ENCODE results near the gene OPCML.

The OPCML gene

DNA sequence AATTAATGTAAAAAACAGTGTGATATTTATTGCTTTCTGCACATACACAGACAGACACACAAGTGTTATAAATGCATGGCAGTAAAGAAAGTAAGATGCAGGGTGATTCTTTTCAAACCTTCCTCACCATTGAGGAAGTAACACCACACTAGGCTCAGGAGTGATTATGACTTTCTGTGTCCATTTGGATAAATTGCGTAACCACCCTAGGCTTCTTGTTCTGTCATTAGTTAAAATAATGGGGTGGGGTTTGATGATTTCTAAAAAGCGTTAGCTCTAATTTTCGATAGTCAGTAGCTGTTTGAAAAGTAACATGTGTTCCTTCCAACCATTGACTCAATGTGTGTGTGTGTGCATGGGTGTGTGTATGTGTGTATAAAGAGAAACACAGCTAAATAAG, 1081.7 kb downstream of the OPCML start:
- peaks cover 42% of the 10 kb centered on the region for H3K4me1 Mint-ChIP-seq
- H3K27ac Mint-ChIP-seq, result no peak overlapping the region
- peaks cover 9% of the 10 kb centered on the region for H3K27me3 Mint-ChIP-seq (ENCODE audit: low read depth, poor library complexity)
- TF ChIP-seq, protein P1, sequence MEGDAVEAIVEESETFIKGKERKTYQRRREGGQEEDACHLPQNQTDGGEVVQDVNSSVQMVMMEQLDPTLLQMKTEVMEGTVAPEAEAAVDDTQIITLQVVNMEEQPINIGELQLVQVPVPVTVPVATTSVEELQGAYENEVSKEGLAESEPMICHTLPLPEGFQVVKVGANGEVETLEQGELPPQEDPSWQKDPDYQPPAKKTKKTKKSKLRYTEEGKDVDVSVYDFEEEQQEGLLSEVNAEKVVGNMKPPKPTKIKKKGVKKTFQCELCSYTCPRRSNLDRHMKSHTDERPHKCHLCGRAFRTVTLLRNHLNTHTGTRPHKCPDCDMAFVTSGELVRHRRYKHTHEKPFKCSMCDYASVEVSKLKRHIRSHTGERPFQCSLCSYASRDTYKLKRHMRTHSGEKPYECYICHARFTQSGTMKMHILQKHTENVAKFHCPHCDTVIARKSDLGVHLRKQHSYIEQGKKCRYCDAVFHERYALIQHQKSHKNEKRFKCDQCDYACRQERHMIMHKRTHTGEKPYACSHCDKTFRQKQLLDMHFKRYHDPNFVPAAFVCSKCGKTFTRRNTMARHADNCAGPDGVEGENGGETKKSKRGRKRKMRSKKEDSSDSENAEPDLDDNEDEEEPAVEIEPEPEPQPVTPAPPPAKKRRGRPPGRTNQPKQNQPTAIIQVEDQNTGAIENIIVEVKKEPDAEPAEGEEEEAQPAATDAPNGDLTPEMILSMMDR (IDR thresholded peaks at IDR 0.05), result no peak
- no peaks in the 10 kb centered on the region for H3K36me3 Mint-ChIP-seq (ENCODE audit: low read depth)
- no peak overlapping the region for H3K4me3 Mint-ChIP-seq
- no peak for DNase-seq
- H3K9me3 Mint-ChIP-seq, result no peaks in the 10 kb centered on the region

DNA sequence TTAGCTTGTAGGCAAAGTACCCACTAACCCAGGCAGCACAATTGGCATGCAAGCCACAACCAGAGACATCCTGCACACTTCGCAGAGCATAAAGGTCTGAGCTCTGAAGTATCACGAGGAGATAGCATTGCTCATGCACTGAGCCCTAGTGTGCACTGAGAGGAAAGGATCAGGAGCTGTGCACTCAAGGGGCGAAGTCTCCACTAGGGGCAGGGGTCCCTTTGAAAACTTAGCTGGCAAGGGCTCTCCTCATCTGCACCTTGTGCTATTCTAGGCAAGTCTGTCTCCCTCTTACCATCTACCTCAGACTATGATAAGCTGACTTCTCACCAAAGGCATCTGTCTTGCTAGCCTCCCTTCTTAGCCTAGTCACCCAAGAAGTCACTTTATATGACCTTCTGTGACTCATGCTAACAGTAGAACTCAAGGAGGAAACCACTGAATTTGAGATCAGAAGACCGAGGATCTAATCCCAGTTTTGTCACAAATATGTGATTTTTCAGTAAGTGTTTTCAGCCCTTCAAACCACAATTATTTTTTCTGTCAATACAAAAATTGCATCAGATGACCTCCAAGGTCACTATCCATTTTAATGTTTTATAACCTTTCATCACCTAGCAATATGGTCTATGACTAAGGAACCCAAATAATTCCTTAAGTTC, 1083.8 kb downstream of the OPCML start:
- H3K27me3 Mint-ChIP-seq (ENCODE audit: low read depth, poor library complexity), result peaks cover 12% of the 10 kb centered on the region
- no peaks in the 10 kb centered on the region for H3K36me3 Mint-ChIP-seq (ENCODE audit: low read depth)
- H3K9me3 Mint-ChIP-seq, result no peaks in the 10 kb centered on the region
- TF ChIP-seq, protein P1 (IDR thresholded peaks at IDR 0.05), result no peak
- no peak for DNase-seq
- no peak overlapping the region for H3K27ac Mint-ChIP-seq
- H3K4me1 Mint-ChIP-seq, result peaks cover 28% of the 10 kb centered on the region
- no peak overlapping the region for H3K4me3 Mint-ChIP-seq

DNA sequence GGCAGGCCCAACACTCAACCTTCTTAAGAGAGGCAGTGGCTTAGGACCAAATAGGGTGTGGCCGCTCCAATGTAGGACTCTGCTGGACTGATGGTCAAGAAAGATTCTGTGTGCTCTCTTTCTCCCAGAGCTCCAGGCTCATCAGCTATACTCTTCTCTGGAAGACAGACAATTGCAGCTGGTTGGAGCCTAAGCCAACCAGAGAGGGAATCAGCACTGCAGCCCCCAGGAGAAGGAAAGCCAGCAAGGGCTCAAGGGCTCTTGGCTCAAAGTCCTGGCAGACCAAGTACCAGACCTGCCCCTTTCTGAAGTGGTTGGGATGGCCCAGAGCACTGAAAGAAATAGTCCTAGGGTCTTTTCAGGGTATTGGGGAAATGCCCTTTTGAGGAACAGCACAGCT, 1084.5 kb downstream of the OPCML start:
- DNase-seq, result no peak
- Mint-ChIP-seq H3K27me3 (ENCODE audit: low read depth, poor library complexity) (peaks cover 12% of the 10 kb centered on the region), H3K4me3 (no peak overlapping the region), H3K4me1 (peaks cover 31% of the 10 kb centered on the region), H3K36me3 (ENCODE audit: low read depth) (no peaks in the 10 kb centered on the region), H3K9me3 (no peaks in the 10 kb centered on the region), H3K27ac (no peak overlapping the region)
- TF ChIP-seq, protein P1 (IDR thresholded peaks at IDR 0.05), result no peak

DNA sequence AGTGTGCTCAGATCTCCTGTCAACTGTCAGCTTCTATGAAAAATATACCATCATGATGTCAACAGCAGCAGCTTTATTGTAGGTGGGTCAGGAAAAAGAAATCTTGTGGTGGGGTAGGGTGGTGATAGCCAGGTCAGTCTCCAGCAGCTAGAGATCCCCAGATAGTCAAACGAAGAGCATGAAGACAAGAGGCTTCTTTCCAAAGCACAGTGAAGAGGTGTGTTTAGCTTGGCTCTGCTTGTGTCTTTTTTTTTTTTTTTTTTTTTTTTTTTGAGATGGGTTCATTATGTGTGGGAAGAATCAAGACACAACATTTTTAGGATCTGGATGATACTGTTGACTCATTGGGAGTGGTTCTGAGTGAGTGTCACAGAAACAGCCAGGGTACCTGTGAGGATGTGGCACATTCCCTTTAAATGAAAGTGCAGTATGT, 1086.4 kb downstream of the OPCML start:
- no peak overlapping the region for H3K4me3 Mint-ChIP-seq
- peaks cover 2% of the 10 kb centered on the region for H3K9me3 Mint-ChIP-seq
- no peaks in the 10 kb centered on the region for H3K36me3 Mint-ChIP-seq (ENCODE audit: low read depth)
- peaks cover 33% of the 10 kb centered on the region for H3K4me1 Mint-ChIP-seq
- H3K27ac Mint-ChIP-seq, result no peak overlapping the region
- TF ChIP-seq, protein P1 (IDR thresholded peaks at IDR 0.05), result no peak
- H3K27me3 Mint-ChIP-seq (ENCODE audit: low read depth, poor library complexity), result peaks cover 10% of the 10 kb centered on the region
- no peak for DNase-seq

DNA sequence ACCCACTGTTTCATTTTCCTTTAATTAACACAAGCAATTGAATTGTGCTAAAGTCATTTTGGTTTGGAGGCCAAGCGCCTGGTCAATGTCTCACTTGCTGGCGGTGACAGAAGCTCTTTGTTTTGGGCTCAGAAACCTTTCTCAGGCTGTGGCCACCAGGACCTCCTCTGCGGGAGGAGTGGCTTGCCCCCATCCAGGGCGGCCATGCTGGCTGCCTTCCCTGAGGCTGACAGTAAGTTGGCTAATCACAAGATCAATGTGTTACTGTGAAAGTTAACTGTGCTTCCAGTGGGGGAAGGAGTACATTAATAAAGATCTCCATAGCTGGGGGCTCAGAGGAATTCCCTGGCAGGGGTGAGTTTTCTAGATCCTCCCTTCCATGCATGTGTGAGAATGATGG, 1087.4 kb downstream of the OPCML start:
- Mint-ChIP-seq H3K36me3 (ENCODE audit: low read depth) (no peaks in the 10 kb centered on the region), H3K27me3 (ENCODE audit: low read depth, poor library complexity) (peaks cover 12% of the 10 kb centered on the region), H3K27ac (no peak overlapping the region), H3K9me3 (peaks cover 6% of the 10 kb centered on the region), H3K4me3 (no peak overlapping the region), H3K4me1 (peaks cover 33% of the 10 kb centered on the region)
- no peak for DNase-seq
- TF ChIP-seq, protein P1 (IDR thresholded peaks at IDR 0.05), result no peak

DNA sequence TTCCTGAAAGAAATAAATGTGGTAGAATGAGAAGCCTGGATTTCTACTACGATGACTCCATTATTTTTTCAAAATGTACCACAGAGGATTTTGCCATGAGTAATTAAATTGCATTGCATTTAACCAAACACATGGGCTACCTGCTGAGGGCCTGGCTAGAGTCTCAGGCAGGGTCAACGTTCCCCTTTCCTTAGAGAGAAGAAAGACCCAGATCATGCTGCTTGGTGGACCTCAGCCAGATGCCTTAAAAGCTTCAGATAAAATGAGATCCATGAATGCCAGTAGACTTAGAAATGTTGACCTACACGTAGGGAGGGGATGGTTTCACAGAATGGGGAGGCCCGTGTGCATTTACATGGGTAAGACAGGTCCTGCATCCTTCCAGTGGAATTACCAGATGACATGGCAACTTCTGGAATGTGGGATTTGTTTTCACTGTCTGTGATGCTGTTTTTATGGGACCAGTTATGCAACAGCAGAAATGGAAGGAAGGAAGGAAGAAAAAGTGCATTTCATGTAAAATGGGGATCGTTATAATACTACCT, 1092.5 kb downstream of the OPCML start:
- TF ChIP-seq, protein P1 (IDR thresholded peaks at IDR 0.05), result no peak

More for the DNA sequence above, 1092.5 kb downstream of the OPCML start:
- peaks cover 25% of the 10 kb centered on the region for H3K4me1 Mint-ChIP-seq
- no peak overlapping the region for H3K4me3 Mint-ChIP-seq
- no peak overlapping the region for H3K27ac Mint-ChIP-seq
- H3K27me3 Mint-ChIP-seq (ENCODE audit: low read depth, poor library complexity), result peaks cover 21% of the 10 kb centered on the region
- no peaks in the 10 kb centered on the region for H3K36me3 Mint-ChIP-seq (ENCODE audit: low read depth)
- DNase-seq, result no peak
- peaks cover 7% of the 10 kb centered on the region for H3K9me3 Mint-ChIP-seq

Measured in nephron progenitor cell (in vitro differentiated cells).